A549 (cell line): ENCODE results near the gene EDA. TPM values are rescaled to one million over a fixed set of nuclear protein-coding genes. Genes with fewer than 3 reads are reported as not detected.

ENCODE experiments used
- ATAC-seq, 2 experiments: fragments of 200-7000 bp in 1 of 2; fragments of >200 bp in 1 of 2; cut with Nextera tagmentation in 1 of 2; cut with Tn5 transposase in 1 of 2; 3 replicates each; pipeline versions ENCODE4 v1.8.0 to v1.9.1; 2018 to 2020; ENCODE audit warnings: mild to moderate bottlenecking in 1 of 2, moderate library complexity in 1 of 2
- CTCF ChIA-PET: fragments of 300-600 bp; sonication (Branson Sonifier 250); formaldehyde crosslinking; extraction: SDS; loops from one replicate; lab custom pipeline; 2021; ENCODE audit warnings: antibody characterized with exemption, inconsistent platforms; lab: Yijun Ruan, JAX
- POLR2A ChIA-PET: fragments of 350-600 bp; formaldehyde crosslinking; extraction: SDS; loops from one replicate; lab custom pipeline; 2021; ENCODE audit warnings: antibody characterized with exemption, inconsistent platforms; lab: Yijun Ruan, JAX
- DNase-seq, 2 experiments: peaks; one replicate each; pipeline versions ENCODE4 v3.0.0 to v3.0.0-alpha.2; 2011 to 2016; ENCODE audit warnings: low read depth in 1 of 2, low spot score in 1 of 2
- FAIRE-seq: peaks from 2 replicates; lab custom pipeline; 2011; peaks lifted over from hg19 to GRCh38; lab: Jason Lieb, UNC
- H3K27ac ChIP-seq, 2 experiments: fragments of >200 bp; sonication (Bioruptor Twin); formaldehyde crosslinking; 3 replicates each; pipeline ENCODE4 v1.5.1; 2016 to 2017
- H3K4me1 ChIP-seq: fragments of >200 bp; sonication (Bioruptor Twin); formaldehyde crosslinking; 3 replicates; pipeline ENCODE4 v1.6.1; 2016
- H3K4me2 ChIP-seq: fragments of >200 bp; sonication (Bioruptor Twin); formaldehyde crosslinking; 3 replicates; pipeline ENCODE4 v1.6.1; 2016
- H3K4me3 ChIP-seq: fragments of >200 bp; sonication (Bioruptor Twin); formaldehyde crosslinking; 3 replicates; pipeline ENCODE4 v1.5.1; 2016
- H3K9me3 ChIP-seq: fragments of >200 bp; sonication (Bioruptor Twin); formaldehyde crosslinking; 3 replicates; pipeline ENCODE4 v1.6.1; 2016
- ATOH8 ChIP-seq: fragments of 250-450 bp; sonication (Bioruptor Pico); IDR thresholded peaks from 2 replicates; pipeline ENCODE4 v1.5.0; 2020; ENCODE audit warnings: low read depth, mild to moderate bottlenecking, moderate library complexity
- CEBPB ChIP-seq, 2 experiments: fragments of >200 bp in 1 of 2; sonication (Bioruptor Twin) in 1 of 2; formaldehyde crosslinking in 1 of 2; IDR thresholded peaks; 2 replicates each; pipeline ENCODE4 v1.6.1; 2012 to 2016
- E2F6 ChIP-seq: IDR thresholded peaks from 2 replicates; pipeline ENCODE4 v1.6.1; 2012; ENCODE audit warnings: low read depth, borderline replicate concordance
- ELK1 ChIP-seq: fragments of 150-350 bp; IDR thresholded peaks from 2 replicates; pipeline ENCODE4 v1.6.1; 2014; ENCODE audit warnings: low read depth, mild to moderate bottlenecking, low read length
- EP300 ChIP-seq, 2 experiments: fragments of >200 bp; sonication (Bioruptor Twin); formaldehyde crosslinking; IDR thresholded peaks; 2 replicates in 1 of 2; 3 replicates in 1 of 2; pipeline ENCODE4 v1.6.1; 2016 to 2017
- ESRRA ChIP-seq: fragments of 150-350 bp; IDR thresholded peaks from 2 replicates; pipeline ENCODE4 v1.6.1; 2014; ENCODE audit warnings: mild to moderate bottlenecking, low read length, borderline replicate concordance
- FOSL2 ChIP-seq, 2 experiments: fragments of 450-650 bp in 1 of 2; fragments of >200 bp in 1 of 2; sonication (Bioruptor Twin) in 1 of 2; formaldehyde crosslinking; IDR thresholded peaks; 2 replicates each; pipeline versions ENCODE4 v1.5.0 to v1.6.1; 2016 to 2020; ENCODE audit warnings: mild to moderate bottlenecking in 1 of 2, moderate library complexity in 1 of 2
- GATA3 ChIP-seq: IDR thresholded peaks from 2 replicates; pipeline ENCODE4 v1.6.1; 2012; ENCODE audit warnings: borderline replicate concordance
- HMGXB4 ChIP-seq: fragments of 250-450 bp; sonication (Bioruptor Pico); IDR thresholded peaks from 2 replicates; pipeline ENCODE4 v1.5.0; 2021; ENCODE audit warnings: mild to moderate bottlenecking, moderate library complexity, borderline replicate concordance
- HOXA7 ChIP-seq: fragments of 250-450 bp; sonication (Bioruptor Pico); IDR thresholded peaks from 2 replicates; pipeline ENCODE4 v1.5.0; 2020; ENCODE audit warnings: mild to moderate bottlenecking, moderate library complexity
- HOXB5 ChIP-seq: fragments of 250-450 bp; sonication (Bioruptor Pico); IDR thresholded peaks from 2 replicates; pipeline ENCODE4 v1.5.0; 2020; ENCODE audit warnings: mild to moderate bottlenecking, moderate library complexity
- KDM1A ChIP-seq: fragments of 200-600 bp; sonication (generic); IDR thresholded peaks from 2 replicates; pipeline ENCODE4 v1.6.1; 2016; ENCODE audit warnings: low read depth, mild to moderate bottlenecking
- MAZ ChIP-seq: fragments of 150-350 bp; IDR thresholded peaks from 2 replicates; pipeline ENCODE4 v1.6.1; 2014; ENCODE audit warnings: antibody characterized with exemption, low read depth, low read length, borderline replicate concordance
- NPAS2 ChIP-seq: fragments of 250-450 bp; sonication (Bioruptor Pico); IDR thresholded peaks from 2 replicates; pipeline ENCODE4 v1.8.0; 2022; ENCODE audit warnings: mild to moderate bottlenecking, moderate library complexity, borderline replicate concordance
- PHF8 ChIP-seq: fragments of 200-600 bp; sonication (generic); IDR thresholded peaks from 2 replicates; pipeline ENCODE4 v1.6.1; 2016; ENCODE audit warnings: low read depth, mild to moderate bottlenecking, antibody characterized with exemption, moderate library complexity, borderline replicate concordance
- RARB ChIP-seq: fragments of 250-450 bp; sonication (Bioruptor Pico); IDR thresholded peaks from 2 replicates; pipeline ENCODE4 v1.8.0; 2021; ENCODE audit warnings: mild to moderate bottlenecking, moderate library complexity
- RFX5 ChIP-seq: fragments of 450-650 bp; IDR thresholded peaks from 2 replicates; pipeline ENCODE4 v1.7.1; 2014; ENCODE audit warnings: antibody characterized with exemption, mild to moderate bottlenecking, moderate library complexity
- RNF2 ChIP-seq: fragments of 200-600 bp; sonication (generic); IDR thresholded peaks from 2 replicates; pipeline ENCODE4 v1.6.1; 2016; ENCODE audit warnings: low read depth, mild to moderate bottlenecking, antibody characterized with exemption, moderate library complexity, borderline replicate concordance
- SMC3 ChIP-seq: fragments of >200 bp; sonication (Bioruptor Twin); formaldehyde crosslinking; IDR thresholded peaks from 3 replicates; pipeline ENCODE4 v1.6.1; 2018; ENCODE audit warnings: inconsistent platforms
- TP53 ChIP-seq: fragments of 250-450 bp; sonication (Bioruptor Pico); IDR thresholded peaks from 2 replicates; pipeline ENCODE4 v1.5.0; 2021; ENCODE audit warnings: mild to moderate bottlenecking, moderate library complexity
- ZNF302 ChIP-seq: fragments of 250-450 bp; sonication (Bioruptor Pico); IDR thresholded peaks from 2 replicates; pipeline ENCODE4 v1.9.0; 2021; ENCODE audit warnings: inconsistent platforms, mild to moderate bottlenecking, moderate library complexity
- WGBS: methylation state at CpG from one replicate; pipeline ENCODE4 v1.1.6; 2017; ENCODE audit errors: missing lambda C conversion rate; 5-methylcytosine and 5-hydroxymethylcytosine counted together
- polyA plus RNA-seq, 4 experiments: library from polyadenylated mRNA; depleted of rRNA in 3 of 4; stranded (reverse); fragments of >200 nt; fragmentation: RNase III in 1 of 4; extraction: RNeasy Plus Mini Kit Qiagen cat#74134 plus additional on column Dnase treatment in 1 of 4; gene quantifications; 2 replicates in 3 of 4; 3 replicates in 1 of 4; pipeline ENCODE4 v1.2.3, GENCODE V29; 2011 to 2017
- TF ChIP-seq, protein P1 (sequence below): IDR thresholded peaks from 2 replicates; pipeline ENCODE4 v1.6.1; 2012
- TF ChIP-seq, protein P2 (sequence below): fragments of >200 bp; sonication (Bioruptor Twin); formaldehyde crosslinking; IDR thresholded peaks from 3 replicates; pipeline ENCODE4 v1.5.1; 2016
- TF ChIP-seq, protein P3 (sequence below): fragments of >200 bp; sonication (Bioruptor Twin); formaldehyde crosslinking; IDR thresholded peaks from 2 replicates; pipeline ENCODE4 v1.6.1; 2016

EDA gene
- polyA plus RNA-seq, 2 of the 4 experiments (the other 2 are of a cell fraction) = 0.25 to 0.26 TPM

- Histone ChIP-seq H3K4me2 (no peak overlapping the region), H3K9me3 (no peaks in the 10 kb centered on the region; the same call in 2 of the 3 replicates)
- no peak for ATAC-seq
- TF ChIP-seq HOXB5 = no peak
- TF ChIP-seq, protein P1, sequence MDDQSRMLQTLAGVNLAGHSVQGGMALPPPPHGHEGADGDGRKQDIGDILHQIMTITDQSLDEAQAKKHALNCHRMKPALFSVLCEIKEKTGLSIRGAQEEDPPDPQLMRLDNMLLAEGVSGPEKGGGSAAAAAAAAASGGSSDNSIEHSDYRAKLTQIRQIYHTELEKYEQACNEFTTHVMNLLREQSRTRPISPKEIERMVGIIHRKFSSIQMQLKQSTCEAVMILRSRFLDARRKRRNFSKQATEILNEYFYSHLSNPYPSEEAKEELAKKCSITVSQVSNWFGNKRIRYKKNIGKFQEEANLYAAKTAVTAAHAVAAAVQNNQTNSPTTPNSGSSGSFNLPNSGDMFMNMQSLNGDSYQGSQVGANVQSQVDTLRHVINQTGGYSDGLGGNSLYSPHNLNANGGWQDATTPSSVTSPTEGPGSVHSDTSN = no peak
- no peak for TF ChIP-seq MAZ
- TF ChIP-seq HOXA7 (CRISPR knock-in tag) = no peak
- TF ChIP-seq, all 56 proteins: peak for 0
- H3K27ac ChIP-seq = no peak overlapping the region
- ChIA-PET POLR2A (no interaction called here), CTCF (no interaction called here)
- no peaks in the 10 kb centered on the region for H3K4me1 ChIP-seq
- H3K4me3 ChIP-seq = no peak overlapping the region
- FAIRE-seq (no peak), DNase-seq (no peak)
Measured at GRCh38 chrX:69674891-69675290, 59.0 kb downstream of the EDA start.

- Histone ChIP-seq H3K4me2 (no peak overlapping the region), H3K4me1 (no peaks in the 10 kb centered on the region), H3K9me3 (no peaks in the 10 kb centered on the region), H3K4me3 (no peak overlapping the region), H3K27ac (no peak overlapping the region)
- TF ChIP-seq, protein P2, sequence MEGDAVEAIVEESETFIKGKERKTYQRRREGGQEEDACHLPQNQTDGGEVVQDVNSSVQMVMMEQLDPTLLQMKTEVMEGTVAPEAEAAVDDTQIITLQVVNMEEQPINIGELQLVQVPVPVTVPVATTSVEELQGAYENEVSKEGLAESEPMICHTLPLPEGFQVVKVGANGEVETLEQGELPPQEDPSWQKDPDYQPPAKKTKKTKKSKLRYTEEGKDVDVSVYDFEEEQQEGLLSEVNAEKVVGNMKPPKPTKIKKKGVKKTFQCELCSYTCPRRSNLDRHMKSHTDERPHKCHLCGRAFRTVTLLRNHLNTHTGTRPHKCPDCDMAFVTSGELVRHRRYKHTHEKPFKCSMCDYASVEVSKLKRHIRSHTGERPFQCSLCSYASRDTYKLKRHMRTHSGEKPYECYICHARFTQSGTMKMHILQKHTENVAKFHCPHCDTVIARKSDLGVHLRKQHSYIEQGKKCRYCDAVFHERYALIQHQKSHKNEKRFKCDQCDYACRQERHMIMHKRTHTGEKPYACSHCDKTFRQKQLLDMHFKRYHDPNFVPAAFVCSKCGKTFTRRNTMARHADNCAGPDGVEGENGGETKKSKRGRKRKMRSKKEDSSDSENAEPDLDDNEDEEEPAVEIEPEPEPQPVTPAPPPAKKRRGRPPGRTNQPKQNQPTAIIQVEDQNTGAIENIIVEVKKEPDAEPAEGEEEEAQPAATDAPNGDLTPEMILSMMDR = no peak
- ATAC-seq (no peak), FAIRE-seq (no peak), DNase-seq (no peak)
- WGBS = 0% methylated on average over 2 of the region's 2 CpGs
- ChIA-PET CTCF (no interaction called here), POLR2A (no interaction called here)
Measured at GRCh38 chrX:69705818-69706217, 89.9 kb downstream of the EDA start.

DNA sequence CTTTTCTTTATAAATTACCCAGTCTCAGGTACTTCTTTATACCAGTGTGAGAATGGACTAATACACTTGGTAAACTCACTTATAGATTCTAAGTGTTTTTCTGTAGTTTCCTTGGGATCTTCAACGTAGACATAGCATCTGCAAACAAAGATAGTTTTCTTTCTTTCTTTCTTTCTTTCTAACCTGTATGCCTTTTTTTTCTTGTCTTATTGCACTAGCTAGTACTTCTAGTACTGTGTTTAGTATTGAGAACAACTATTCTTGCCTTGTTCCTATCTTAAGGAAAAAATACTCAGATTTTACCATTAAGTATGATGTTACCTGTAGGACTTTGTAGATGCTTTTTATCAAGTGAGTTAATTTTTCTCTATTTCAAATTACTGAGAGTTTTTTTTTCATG is 102.2 kb downstream of the EDA start:
- Histone ChIP-seq H3K27ac (no peak overlapping the region), H3K9me3 (no peaks in the 10 kb centered on the region), H3K4me1 (no peaks in the 10 kb centered on the region), H3K4me2 (no peak overlapping the region), H3K4me3 (no peak overlapping the region)
- TF ChIP-seq RARB (no peak), EP300 (IDR thresholded peaks at IDR 0.05) (no peak), MAZ (no peak), ZNF302 (CRISPR knock-in tag) (no peak), KDM1A (no peak), ELK1 (no peak), GATA3 (no peak)
- ATAC-seq (no peak), DNase-seq (no peak), FAIRE-seq (no peak)
- ChIA-PET POLR2A (no interaction called here), CTCF (no interaction called here)
- 13% methylated on average over 1 of the region's 1 CpG for WGBS

DNA sequence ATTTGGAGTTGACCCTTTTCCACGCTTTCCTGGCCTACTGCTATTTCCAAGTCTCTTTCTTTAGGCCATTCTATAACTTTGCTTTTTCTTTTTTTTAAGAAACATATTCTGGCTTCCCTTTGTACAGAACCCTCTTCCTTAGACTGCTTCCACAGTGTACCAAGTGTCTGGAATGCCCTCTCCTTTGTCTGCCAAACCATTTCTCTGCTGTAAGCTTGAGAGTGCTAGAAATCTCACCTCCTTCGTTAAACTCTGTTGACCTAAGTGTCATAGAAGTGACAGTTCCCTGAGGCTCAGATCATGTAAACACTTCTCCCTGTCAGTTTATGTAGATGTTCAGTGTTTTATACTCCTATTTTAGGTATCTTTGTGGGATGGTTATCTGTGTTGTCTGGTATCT is 108.4 kb downstream of the EDA start:
- no peak for ATAC-seq
- ChIA-PET POLR2A (no interaction called here), CTCF (no interaction called here)
- Histone ChIP-seq H3K9me3 (no peaks in the 10 kb centered on the region), H3K4me3 (no peak overlapping the region), H3K4me2 (no peak overlapping the region), H3K27ac (no peak overlapping the region), H3K4me1 (no peaks in the 10 kb centered on the region)
- no peak for DNase-seq
- WGBS = 3% methylated on average over 2 of the region's 2 CpGs
- FAIRE-seq = no peak
- no peak for TF ChIP-seq RNF2
- no peak for TF ChIP-seq GATA3
- TF ChIP-seq FOSL2 (IDR thresholded peaks at IDR 0.05) = no peak
- no peak for TF ChIP-seq FOSL2 (CRISPR knock-in tag; IDR thresholded peaks at IDR 0.05)
- TF ChIP-seq NPAS2 (CRISPR knock-in tag) = no peak
- no peak for TF ChIP-seq SMC3
- no peak for TF ChIP-seq ESRRA
- TF ChIP-seq HMGXB4 = no peak
- TF ChIP-seq CEBPB (IDR thresholded peaks at IDR 0.05) = no peak
- no peak for TF ChIP-seq E2F6
- no peak for TF ChIP-seq HOXA7 (CRISPR knock-in tag)
- TF ChIP-seq ATOH8 (CRISPR knock-in tag) = no peak
- no peak for TF ChIP-seq TP53 (CRISPR knock-in tag)
- no peak for TF ChIP-seq RFX5
- no peak for TF ChIP-seq PHF8
- TF ChIP-seq, protein P3, sequence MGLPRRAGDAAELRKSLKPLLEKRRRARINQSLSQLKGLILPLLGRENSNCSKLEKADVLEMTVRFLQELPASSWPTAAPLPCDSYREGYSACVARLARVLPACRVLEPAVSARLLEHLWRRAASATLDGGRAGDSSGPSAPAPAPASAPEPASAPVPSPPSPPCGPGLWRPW = no peak
